GM23248 (cell line): ENCODE measurements around the gene PRDM16. TPM values are rescaled to one million over a fixed set of nuclear protein-coding genes. Genes with fewer than 3 reads are reported as not detected.

ENCODE experiments used
- DNase-seq: peaks from one replicate; pipeline ENCODE4 v3.0.0-alpha.2; 2015
- H2AFZ ChIP-seq: fragments of 200-600 bp; sonication (generic); 2 replicates; pipeline ENCODE4 v1.6.1; 2016; ENCODE audit warnings: antibody characterized with exemption
- H3F3A ChIP-seq: fragments of 200-600 bp; sonication (generic); 2 replicates; pipeline ENCODE4 v1.6.1; 2016; ENCODE audit warnings: mild to moderate bottlenecking, antibody characterized with exemption, mixed run types; ENCODE audit not compliant: insufficient read depth
- H3K27ac ChIP-seq: fragments of 200-600 bp; sonication (generic); 2 replicates; pipeline ENCODE4 v1.5.1; 2016; ENCODE audit warnings: mild to moderate bottlenecking
- H3K27me3 ChIP-seq: fragments of 200-600 bp; sonication (generic); replicated peaks from 2 replicates; pipeline ENCODE4 v1.6.1; 2016; ENCODE audit warnings: mild to moderate bottlenecking; ENCODE audit not compliant: insufficient read depth
- H3K36me3 ChIP-seq: fragments of 200-600 bp; sonication (generic); 2 replicates; pipeline ENCODE4 v1.6.1; 2016; ENCODE audit warnings: low read depth, mild to moderate bottlenecking
- H3K4me1 ChIP-seq: fragments of 200-600 bp; sonication (generic); 2 replicates; pipeline ENCODE4 v1.6.1; 2016; ENCODE audit warnings: mild to moderate bottlenecking; ENCODE audit not compliant: insufficient read depth
- H3K4me2 ChIP-seq: fragments of 200-600 bp; sonication (generic); one replicate; pipeline ENCODE4 v1.6.1; 2016; ENCODE audit warnings: mild to moderate bottlenecking; ENCODE audit not compliant: unreplicated experiment
- H3K4me3 ChIP-seq: fragments of 200-600 bp; sonication (generic); 2 replicates; pipeline ENCODE4 v1.5.1; 2016; ENCODE audit warnings: mild to moderate bottlenecking
- H3K79me2 ChIP-seq: fragments of 200-600 bp; sonication (generic); 2 replicates; pipeline ENCODE4 v1.6.1; 2016; ENCODE audit warnings: mild to moderate bottlenecking; ENCODE audit not compliant: insufficient read depth
- H3K9ac ChIP-seq: fragments of 200-600 bp; sonication (generic); 2 replicates; pipeline ENCODE4 v1.6.1; 2016; ENCODE audit warnings: mild to moderate bottlenecking
- H3K9me2 ChIP-seq: fragments of 200-600 bp; sonication (generic); 2 replicates; pipeline ENCODE4 v1.6.1; 2016; ENCODE audit warnings: mixed run types, mild to moderate bottlenecking, moderate library complexity; ENCODE audit not compliant: insufficient read depth
- H3K9me3 ChIP-seq: fragments of 200-600 bp; sonication (generic); one replicate; pipeline ENCODE4 v1.6.1; 2017; ENCODE audit warnings: low read depth
- H4K20me1 ChIP-seq: fragments of 200-600 bp; sonication (generic); 2 replicates; pipeline ENCODE4 v1.6.0; 2016; ENCODE audit not compliant: insufficient read depth
- EZH2 ChIP-seq: fragments of 200-600 bp; sonication (generic); IDR thresholded peaks from 2 replicates; pipeline ENCODE4 v1.6.1; 2018; ENCODE audit warnings: antibody characterized with exemption, mild to moderate bottlenecking; ENCODE audit not compliant: insufficient read depth, poor library complexity, severe bottlenecking
- EZH2phosphoT487 ChIP-seq: fragments of 200-600 bp; sonication (generic); IDR thresholded peaks from 2 replicates; pipeline ENCODE4 v1.6.1; 2018; ENCODE audit warnings: antibody characterized with exemption, moderate library complexity, mild to moderate bottlenecking, low read depth; ENCODE audit not compliant: insufficient read depth
- WGBS, 2 experiments: methylation state at CpG; one replicate each; pipeline ENCODE4 v1.1.6; 2015 to 2017; ENCODE audit warnings: low lambda C conversion rate in 2 of 2, low coverage in 1 of 2; ENCODE audit errors: missing lambda C conversion rate in 2 of 2; 5-methylcytosine and 5-hydroxymethylcytosine counted together
- in situ Hi-C: fragments of 300-500 bp; cut with MboI; formaldehyde crosslinking; loops from 2 replicates; pipeline ENCODE4 v1.15.0; 2020
- polyA plus RNA-seq: library from polyadenylated mRNA; unstranded; fragments of >200 nt; fragmentation: Nextera tagmentation; extraction: Ambion mirVana; gene quantifications from 2 replicates; pipeline ENCODE4 v1.2.1, GENCODE V29; 2016
- total RNA-seq: library from RNA; depleted of rRNA; stranded (reverse); fragments of >200 nt; shearing (Covaris generic); gene quantifications from 2 replicates; pipeline ENCODE4 v1.2.3, GENCODE V29; 2014

The PRDM16 gene
- total and polyA plus RNA-seq, 2 experiments from 2014 or later = 0.18 TPM; not detected in 1

DNA sequence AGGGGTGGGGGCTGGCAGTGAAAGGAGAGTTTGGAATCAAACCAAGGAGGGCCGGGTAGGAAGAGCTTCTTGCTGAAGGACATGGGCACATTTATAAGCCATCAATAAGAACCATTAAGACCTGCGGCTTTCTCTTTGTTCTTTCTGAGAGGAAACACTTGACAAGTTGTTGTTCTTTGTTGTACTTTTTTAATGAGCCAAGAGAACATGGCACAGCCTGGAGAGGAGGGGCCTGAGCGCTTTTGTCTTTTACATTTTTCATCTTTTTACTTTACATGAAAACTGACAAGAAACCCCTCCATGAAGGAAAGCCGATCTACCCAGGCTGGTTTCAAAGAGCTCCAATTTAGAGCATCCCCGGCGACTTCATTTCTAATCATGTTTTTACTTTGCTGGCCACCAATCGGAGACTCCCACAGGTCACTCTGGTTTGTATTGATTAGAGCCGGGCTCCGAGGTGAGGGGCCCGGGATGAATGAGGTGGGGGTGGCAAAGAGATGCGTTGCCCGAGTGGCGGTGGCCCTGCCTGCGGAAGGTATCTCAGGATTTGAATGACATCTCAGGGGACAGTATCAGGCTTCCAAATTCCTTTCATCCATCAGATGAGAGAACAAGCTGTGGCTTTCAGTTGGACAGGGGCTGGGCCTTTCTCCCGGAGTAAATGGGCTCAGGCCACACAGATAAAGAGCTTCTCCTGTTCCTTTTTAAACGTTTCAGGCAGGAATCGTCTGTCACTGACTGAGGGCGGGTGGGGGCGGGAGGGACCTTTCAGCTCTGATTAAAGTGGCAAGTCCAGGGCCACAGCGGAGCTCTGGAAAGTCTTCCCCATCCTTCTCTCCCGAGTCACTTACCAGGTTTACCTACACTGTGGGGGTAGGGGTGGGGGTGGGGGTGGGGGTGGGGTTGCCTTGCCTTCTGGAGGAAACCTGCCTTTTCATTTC is 246.7 kb downstream of the PRDM16 start:
- Histone ChIP-seq H3K4me3 (no peak overlapping the region), H3K27ac (no peak overlapping the region), H2AFZ (no peak overlapping the region), H3K36me3 (no peaks in the 10 kb centered on the region), H3K4me2 (no peak overlapping the region), H3F3A (peaks cover 16% of the 10 kb centered on the region), H3K9ac (no peak overlapping the region), H3K79me2 (no peaks in the 10 kb centered on the region), H3K9me3 (no peaks in the 10 kb centered on the region), H3K9me2 (no peaks in the 10 kb centered on the region), H4K20me1 (no peaks in the 10 kb centered on the region), H3K4me1 (peaks cover 27% of the 10 kb centered on the region), H3K27me3 (no peaks in the 10 kb centered on the region)
- no peak for TF ChIP-seq EZH2phosphoT487
- no peak for TF ChIP-seq EZH2
- WGBS, 2 experiments = 42 to 48% methylated on average over 21 of the region's 21 CpGs
- DNase-seq = no peak
- in situ Hi-C loops = no loop called here

DNA sequence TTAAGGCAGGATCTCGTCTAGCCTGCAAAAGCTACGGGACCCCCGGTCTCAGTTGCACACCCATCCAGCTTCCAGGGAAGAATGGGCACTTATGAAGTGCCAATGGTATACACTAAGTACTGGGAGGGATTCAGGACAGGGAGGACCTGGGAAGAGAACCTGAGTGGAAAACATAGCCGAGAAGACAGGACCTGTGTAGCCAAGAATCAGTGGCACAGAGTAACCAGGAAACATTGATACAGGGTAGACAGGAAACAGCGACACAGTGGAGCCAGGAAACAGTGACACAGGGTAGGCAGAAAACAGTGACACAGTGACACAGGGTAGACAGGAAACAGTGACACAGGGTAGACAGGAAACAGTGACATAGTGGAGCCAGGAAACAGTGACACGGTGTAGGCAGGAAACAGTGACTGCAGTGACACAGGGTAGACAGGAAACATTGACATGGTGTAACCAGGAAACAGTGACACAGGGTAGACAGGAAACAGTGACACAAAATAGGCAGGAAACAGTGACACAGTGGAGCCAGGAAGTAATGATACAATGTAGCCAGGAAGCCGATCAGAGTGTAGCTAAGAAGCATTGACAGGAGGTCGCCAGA is 247.4 kb downstream of the PRDM16 start:
- no peaks in the 10 kb centered on the region for H3K36me3 ChIP-seq
- H3K27ac ChIP-seq = no peak overlapping the region
- 71% methylated on average over 8 of the region's 8 CpGs for WGBS, 2 experiments
- H3K9me3 ChIP-seq = no peaks in the 10 kb centered on the region
- no peak overlapping the region for H2AFZ ChIP-seq
- peaks cover 27% of the 10 kb centered on the region for H3K4me1 ChIP-seq
- H3F3A ChIP-seq = peaks cover 16% of the 10 kb centered on the region
- H3K27me3 ChIP-seq = no peaks in the 10 kb centered on the region
- no peaks in the 10 kb centered on the region for H3K9me2 ChIP-seq
- no peak overlapping the region for H3K9ac ChIP-seq
- H3K4me3 ChIP-seq = no peak overlapping the region
- H3K79me2 ChIP-seq = no peaks in the 10 kb centered on the region
- no peak overlapping the region for H3K4me2 ChIP-seq
- TF ChIP-seq EZH2phosphoT487 (no peak), EZH2 (no peak)
- no peaks in the 10 kb centered on the region for H4K20me1 ChIP-seq
- no peak for DNase-seq
- in situ Hi-C loops = no loop called here

DNA sequence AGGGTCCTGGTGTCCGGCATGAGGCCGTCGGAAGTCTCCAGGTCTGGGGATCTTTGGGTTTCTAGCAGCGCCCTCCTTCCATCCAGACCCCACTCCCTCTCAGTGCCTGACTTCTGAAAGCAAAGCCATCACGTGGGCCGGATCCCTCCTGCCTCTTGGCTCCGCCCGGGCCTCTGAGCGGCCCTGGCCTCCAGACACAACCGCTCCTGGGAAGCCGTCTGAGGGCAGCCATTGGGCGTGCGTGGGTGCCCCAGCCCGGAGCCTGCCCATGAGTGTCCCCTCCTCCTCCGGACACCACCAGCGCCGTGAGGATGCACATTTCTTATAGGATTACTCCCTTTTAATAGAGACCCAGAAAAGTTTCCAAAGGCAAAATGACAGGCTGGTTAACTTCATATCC is 248.5 kb downstream of the PRDM16 start:
- Histone ChIP-seq H3K79me2 (no peaks in the 10 kb centered on the region), H2AFZ (no peak overlapping the region), H3K4me1 (peaks cover 27% of the 10 kb centered on the region), H3K9me2 (no peaks in the 10 kb centered on the region), H3K27me3 (no peaks in the 10 kb centered on the region), H3K36me3 (no peaks in the 10 kb centered on the region), H3K9ac (no peak overlapping the region), H3K9me3 (no peaks in the 10 kb centered on the region), H3K4me2 (no peak overlapping the region), H3K27ac (no peak overlapping the region), H3K4me3 (no peak overlapping the region), H4K20me1 (no peaks in the 10 kb centered on the region), H3F3A (peaks cover 16% of the 10 kb centered on the region)
- TF ChIP-seq EZH2phosphoT487 = no peak
- no peak for TF ChIP-seq EZH2
- WGBS, 2 experiments = 96 to 97% methylated on average over 10 to 17 of the region's 17 CpGs
- no peak for DNase-seq
- in situ Hi-C loops = no loop called here

DNA sequence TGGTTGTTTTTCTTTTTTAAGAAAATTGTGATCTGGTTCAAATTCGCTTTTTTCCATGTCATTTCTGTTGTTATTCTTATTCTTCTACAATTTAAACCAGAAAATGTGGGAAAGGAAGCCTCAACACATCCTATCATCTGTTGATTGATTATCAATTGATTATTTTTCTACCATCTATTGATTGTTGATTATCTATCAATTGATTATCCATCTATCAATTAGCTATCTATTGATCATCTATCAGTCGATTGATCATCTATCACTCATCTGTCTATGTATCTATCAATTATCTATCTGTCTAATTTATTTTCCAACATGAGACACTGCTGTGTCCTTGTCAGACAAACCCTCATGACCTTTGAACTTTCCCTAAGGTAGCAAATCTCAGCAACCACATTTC is 249.3 kb downstream of the PRDM16 start:
- TF ChIP-seq EZH2 = no peak
- no peak for TF ChIP-seq EZH2phosphoT487

More for the DNA sequence above, 249.3 kb downstream of the PRDM16 start:
- Histone ChIP-seq H3K4me3 (no peak overlapping the region), H3K4me2 (no peak overlapping the region), H3K27me3 (no peaks in the 10 kb centered on the region), H3K9me3 (no peaks in the 10 kb centered on the region), H3F3A (peaks cover 13% of the 10 kb centered on the region), H3K36me3 (no peaks in the 10 kb centered on the region), H4K20me1 (no peaks in the 10 kb centered on the region), H3K9ac (no peak overlapping the region), H3K4me1 (peaks cover 22% of the 10 kb centered on the region), H3K79me2 (no peaks in the 10 kb centered on the region), H3K27ac (no peak overlapping the region), H2AFZ (no peak overlapping the region), H3K9me2 (no peaks in the 10 kb centered on the region)
- WGBS, 2 experiments = 93 to 96% methylated on average over 2 of the region's 2 CpGs
- DNase-seq = no peak
- in situ Hi-C loops = no loop called here
